NCI-H1105 treated with DMSO at 0.1 percent for 48 hours (cell line): Measurements from ENCODE around the gene ALDH3A2.
"Not testable (repeated sequence)": the region's sequence is repeated elsewhere in the genome, so short reads cannot be mapped to it uniquely, and the experiment has no call there.

Source experiments
- DNase-seq: peaks from one replicate; lab custom pipeline; 2025; lab: John Stamatoyannopoulos, UW

Gene ALDH3A2

GRCh38 chr17:19678581-19679453 lies 30.3 kb downstream of the ALDH3A2 start:
- no peak for DNase-seq

- DNase-seq, result no peak
These were observed 34.6 kb downstream of the ALDH3A2 start for GRCh38 chr17:19683117-19683516.

GRCh38 chr17:19684909-19685580 lies 36.5 kb downstream of the ALDH3A2 start:
- not testable (repeated sequence) for DNase-seq

- no peak for DNase-seq
These were observed 38.0 kb downstream of the ALDH3A2 start for GRCh38 chr17:19686400-19687090.

GRCh38 chr17:19702217-19702641 lies 53.7 kb downstream of the ALDH3A2 start:
- no peak for DNase-seq

- no peak for DNase-seq
These were observed 54.7 kb downstream of the ALDH3A2 start for GRCh38 chr17:19703106-19703827.

GRCh38 chr17:19703828-19704613 lies 55.5 kb downstream of the ALDH3A2 start:
- no peak for DNase-seq

GRCh38 chr17:19705201-19705600 lies 56.6 kb downstream of the ALDH3A2 start:
- no peak for DNase-seq

- DNase-seq, result no peak
These were observed 57.5 kb downstream of the ALDH3A2 start for GRCh38 chr17:19705771-19706770.

GRCh38 chr17:19706791-19707727 lies 58.5 kb downstream of the ALDH3A2 start:
- DNase-seq, result peak; percentile 96

GRCh38 chr17:19707728-19708221 lies 59.2 kb downstream of the ALDH3A2 start:
- DNase-seq, result peak; percentile 38

- no peak for DNase-seq
These were observed 60.1 kb downstream of the ALDH3A2 start for GRCh38 chr17:19708431-19709175.

- DNase-seq, result no peak
These were observed 61.3 kb downstream of the ALDH3A2 start for GRCh38 chr17:19709841-19710240.

GRCh38 chr17:19712436-19713004 lies 64.0 kb downstream of the ALDH3A2 start:
- no peak for DNase-seq

GRCh38 chr17:19713462-19713861 lies 64.9 kb downstream of the ALDH3A2 start:
- DNase-seq, result no peak

GRCh38 chr17:19713901-19714361 lies 65.4 kb downstream of the ALDH3A2 start:
- DNase-seq, result no peak
